IPS DF 19.7 (cell line): ENCODE results near the gene NOP9.

Source experiments
- DNase-seq: peaks from one replicate; pipeline ENCODE4 v3.0.0-alpha.2; 2013; ENCODE audit warnings: low read depth, low spot score

The NOP9 gene

GRCh38 chr14:24282736-24283135 lies 16.9 kb upstream of the NOP9 start:
- DNase-seq: no peak

DNA sequence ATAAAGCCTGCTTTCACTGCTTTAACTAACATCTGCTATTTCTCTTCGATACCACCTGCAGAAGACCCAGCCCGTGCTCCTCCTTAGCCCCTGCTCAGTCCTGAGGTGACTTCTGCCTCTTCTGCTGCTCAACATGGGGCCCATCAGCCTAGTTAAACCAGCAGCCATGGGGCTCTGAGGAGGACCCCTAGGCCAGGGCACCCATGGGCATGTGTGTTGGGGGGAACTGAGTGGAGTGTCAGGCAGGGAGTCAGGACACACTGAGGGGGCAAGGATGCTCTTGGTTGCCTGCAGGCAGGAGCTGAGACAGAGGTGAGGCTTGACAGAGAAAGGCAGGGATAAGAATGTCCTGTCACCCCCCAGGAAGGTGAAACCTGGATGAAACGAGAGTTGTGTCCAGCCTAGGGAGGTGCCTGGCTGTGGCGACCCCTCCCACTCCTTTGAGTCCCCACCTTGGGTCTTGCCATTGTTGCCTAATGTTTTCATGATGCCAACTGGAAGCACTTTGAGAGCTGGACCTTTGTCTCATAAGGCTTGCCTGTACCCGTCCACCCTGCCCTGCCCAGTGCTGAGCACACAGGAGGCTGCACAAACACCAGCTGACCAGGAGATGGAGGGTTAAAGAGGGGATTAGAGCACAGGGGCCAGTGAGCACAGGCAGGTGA lies 15.7 kb upstream of the NOP9 start:
- no peak for DNase-seq

GRCh38 chr14:24284501-24285035 lies 15.1 kb upstream of the NOP9 start:
- DNase-seq: no peak

DNA sequence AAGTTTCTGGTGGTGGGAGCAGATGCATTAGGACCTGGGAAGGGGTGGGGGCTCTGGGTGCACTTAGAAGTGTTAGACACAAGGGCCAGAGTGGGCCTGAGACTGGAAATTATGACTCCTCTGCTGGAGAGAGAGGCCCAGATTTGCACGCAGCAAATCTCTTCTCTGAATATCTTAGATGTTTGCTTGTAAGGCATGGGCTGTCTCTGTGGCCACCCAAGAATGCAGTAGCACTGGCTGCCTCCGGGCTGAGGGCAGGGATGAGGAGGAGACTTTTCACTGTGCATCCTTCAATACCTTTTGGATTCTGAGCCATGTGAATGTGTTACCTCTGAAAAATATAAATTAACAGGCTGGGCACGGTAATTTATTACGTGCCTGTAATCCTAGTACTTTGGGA lies 14.3 kb upstream of the NOP9 start:
- DNase-seq: no peak

DNA sequence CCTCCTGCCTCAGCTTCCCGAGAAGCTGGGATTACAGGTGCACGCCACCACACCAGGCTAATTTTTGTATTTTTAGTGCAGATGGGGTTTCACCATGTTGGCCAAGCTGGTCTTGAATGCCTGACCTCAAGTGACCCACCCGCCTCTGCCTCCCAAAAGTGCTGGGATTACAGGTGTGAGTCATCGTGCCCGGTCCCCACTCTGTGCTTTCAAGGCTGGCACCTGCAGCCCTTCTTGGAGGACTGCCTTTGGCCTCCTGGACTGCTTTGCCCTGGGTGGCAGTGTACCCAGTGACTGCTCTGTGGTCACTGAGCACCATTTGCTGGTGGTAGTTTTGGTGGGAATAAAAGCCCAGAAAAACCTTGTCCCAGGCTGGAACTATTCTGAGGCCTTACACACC lies 12.7 kb upstream of the NOP9 start:
- DNase-seq: no peak

DNA sequence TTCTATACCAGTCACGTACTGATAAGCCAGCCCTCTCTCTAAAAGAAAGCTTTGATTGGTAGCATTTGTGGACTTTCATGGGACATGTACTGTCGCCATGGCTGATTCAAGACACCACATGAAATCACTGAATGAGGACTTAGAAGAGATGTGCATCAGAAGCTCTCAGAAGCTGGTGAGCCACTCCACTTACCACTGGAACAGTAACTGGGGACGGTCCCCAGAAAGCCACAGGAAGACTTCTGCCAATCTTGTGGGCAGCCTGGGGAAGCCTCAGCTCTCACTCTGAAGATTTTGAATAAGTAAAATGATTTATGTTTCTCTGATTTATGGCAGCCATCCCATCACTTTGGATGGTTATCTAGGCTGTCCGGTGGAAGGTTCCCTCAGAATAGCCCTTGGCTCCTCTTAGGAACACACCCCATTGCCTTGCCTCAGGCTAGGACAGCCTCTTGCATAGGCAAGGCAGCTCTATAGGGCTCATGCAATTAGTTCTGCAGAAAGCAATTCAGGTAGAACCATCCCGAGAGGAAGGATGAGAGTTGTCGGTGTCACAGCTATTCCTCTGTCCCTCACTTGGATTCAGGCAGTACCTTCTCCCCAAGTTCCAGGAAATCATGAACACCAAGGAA lies 9.9 kb upstream of the NOP9 start:
- DNase-seq: no peak

DNA sequence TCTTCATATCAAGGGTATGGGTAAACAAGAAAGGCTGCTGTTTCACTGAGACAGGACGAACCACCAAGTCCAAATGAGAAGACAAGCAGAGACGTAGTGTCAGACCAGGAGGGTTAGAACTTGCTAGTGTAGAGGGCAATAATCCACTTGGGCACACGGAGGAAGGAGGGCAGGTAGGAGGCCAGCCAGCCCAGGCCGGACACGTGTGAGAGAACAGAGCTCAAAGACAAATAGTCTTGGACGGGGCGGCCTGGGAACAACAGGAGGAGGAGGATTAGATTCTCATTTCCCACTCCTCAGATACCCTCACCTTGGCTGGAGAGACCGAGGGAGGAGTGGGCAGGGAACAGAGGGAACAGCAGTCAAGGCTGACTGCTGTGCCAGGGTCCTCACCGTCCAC lies 8.9 kb upstream of the NOP9 start:
- DNase-seq: no peak

GRCh38 chr14:24291446-24292117 lies 8.1 kb upstream of the NOP9 start:
- DNase-seq: no peak

- no peak for DNase-seq
Observed at GRCh38 chr14:24292118-24292807, 7.4 kb upstream of the NOP9 start.

GRCh38 chr14:24293525-24293924 lies 6.1 kb upstream of the NOP9 start:
- no peak for DNase-seq

GRCh38 chr14:24296341-24297157 lies 3.1 kb upstream of the NOP9 start:
- DNase-seq: no peak

DNA sequence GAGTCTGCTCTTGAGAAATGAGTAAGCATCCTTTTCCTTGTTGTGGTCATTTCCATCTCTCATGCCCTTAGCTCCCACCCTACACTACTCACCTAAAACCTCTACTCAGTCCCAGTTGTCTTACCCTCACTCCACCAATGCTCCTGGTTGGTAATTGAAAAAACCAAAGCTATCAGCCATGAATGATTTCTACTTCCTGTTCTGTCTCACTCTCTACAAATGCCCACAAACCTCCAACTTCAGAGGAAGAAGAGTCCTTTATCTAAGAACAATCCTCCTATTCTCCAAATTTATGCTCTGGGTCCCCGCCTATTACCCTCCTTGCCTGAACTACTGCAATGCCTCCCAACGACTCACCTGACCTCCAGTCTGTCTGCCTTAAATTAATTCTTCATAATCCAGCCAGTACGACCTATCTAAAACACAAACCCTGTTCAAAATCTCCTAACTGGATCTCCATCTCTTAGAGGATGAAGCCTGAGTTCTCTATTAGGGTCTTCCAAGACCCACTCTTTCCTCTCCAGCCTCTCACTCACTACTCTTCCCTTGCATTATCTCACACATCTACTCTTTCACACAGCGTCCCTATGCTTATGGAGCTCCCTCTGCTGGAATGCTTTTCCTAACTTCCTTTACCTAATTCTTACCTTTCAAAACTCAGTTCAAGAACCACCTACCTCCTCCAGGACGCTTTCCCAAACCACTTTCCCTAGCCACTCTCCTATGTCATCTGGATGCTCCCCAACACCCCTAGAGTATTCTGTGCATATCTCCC lies 2.3 kb upstream of the NOP9 start:
- DNase-seq: no peak

DNA sequence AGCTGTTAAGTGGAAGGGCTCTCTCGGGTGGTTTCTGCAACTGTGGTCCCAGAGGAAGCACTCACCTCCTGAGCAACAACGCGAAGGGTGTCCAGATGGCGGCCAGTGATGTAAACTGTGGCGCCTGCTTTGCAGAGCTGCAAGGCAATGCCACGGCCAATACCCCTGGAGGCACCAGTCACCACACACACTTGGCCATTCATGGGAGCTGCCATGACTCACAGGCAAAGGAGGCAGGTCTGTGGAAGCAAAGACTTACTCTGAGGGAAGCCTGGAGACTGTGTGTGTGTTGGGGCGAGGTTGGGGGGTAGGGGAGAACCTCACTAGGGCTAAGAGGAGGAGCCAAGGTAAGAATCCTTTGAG lies 777 bp upstream of the NOP9 start:
- DNase-seq: no peak

DNA sequence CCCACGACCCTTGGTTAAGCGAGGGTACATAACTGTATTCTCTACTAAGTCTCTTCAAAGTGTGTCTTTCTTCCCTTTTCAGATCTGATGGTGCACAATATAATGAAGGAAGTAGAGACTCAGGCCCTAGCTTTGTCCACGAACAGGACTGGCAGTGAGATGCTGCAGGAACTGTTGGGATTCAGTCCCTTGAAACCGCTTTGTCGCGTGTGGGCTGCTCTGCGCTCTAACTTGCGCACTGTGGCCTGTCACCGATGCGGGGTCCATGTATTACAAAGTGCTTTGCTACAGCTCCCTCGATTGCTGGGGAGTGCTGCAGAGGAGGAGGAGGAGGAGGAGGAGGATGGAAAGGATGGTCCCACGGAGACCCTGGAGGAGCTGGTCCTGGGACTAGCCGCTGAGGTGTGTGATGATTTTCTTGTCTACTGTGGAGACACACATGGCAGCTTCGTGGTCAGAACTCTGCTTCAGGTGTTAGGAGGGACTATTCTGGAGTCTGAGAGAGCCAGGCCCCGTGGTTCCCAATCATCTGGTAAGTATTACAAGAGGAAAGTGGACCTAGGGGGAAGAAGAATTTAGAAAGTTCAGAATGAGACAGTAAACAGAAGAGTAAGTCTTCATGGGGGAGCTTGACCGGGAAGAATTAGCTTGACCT lies 803 bp downstream of the NOP9 start:
- no peak for DNase-seq

DNA sequence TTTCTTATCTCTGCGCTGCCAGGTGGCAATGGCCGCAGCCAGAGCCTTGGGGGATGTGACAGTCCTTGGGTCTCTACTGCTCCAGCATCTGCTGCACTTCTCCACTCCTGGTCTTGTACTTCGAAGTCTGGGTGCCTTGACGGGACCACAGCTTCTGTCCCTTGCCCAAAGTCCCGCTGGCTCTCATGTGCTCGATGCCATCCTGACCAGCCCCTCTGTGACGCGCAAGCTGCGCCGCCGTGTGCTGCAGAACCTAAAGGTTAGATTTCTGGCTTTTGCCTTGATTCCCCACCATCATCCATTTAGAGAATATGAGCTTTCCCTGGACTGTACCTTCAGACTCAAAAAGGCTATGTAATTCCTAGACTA lies 4.4 kb downstream of the NOP9 start:
- no peak for DNase-seq

DNA sequence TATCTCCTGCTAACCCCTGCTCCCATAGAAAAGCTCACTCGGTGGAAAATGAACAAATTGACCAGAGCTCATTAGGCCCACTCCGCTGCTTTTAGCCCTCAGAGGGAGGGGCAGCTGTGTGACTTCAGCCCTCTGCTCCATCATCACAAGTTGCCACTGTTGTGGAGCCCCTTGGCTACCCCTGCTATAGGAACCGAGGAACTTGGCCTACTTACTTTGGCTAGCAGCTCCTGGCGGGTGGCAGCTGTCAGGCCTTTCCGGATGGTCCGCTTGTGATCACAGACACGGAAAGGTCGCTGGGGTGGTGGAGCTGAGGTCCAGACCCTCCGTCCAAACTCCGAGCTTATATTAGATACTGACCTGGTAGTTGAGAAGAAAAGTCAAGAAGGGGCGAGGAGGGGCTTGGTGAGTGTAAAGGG lies 7.5 kb downstream of the NOP9 start:
- no peak for DNase-seq

GRCh38 chr14:24307575-24308341 lies 8.1 kb downstream of the NOP9 start, which contains the start of gene CIDEB:
TSS of gene CIDEB (minus strand) at chr14:24307977. CDS start at chr14:24307858, 119 bp downstream.
- DNase-seq: no peak

GRCh38 chr14:24308342-24309124 lies 8.9 kb downstream of the NOP9 start:
- no peak for DNase-seq
